ENCODE data around the gene LARP6.

Gene LARP6

DNA sequence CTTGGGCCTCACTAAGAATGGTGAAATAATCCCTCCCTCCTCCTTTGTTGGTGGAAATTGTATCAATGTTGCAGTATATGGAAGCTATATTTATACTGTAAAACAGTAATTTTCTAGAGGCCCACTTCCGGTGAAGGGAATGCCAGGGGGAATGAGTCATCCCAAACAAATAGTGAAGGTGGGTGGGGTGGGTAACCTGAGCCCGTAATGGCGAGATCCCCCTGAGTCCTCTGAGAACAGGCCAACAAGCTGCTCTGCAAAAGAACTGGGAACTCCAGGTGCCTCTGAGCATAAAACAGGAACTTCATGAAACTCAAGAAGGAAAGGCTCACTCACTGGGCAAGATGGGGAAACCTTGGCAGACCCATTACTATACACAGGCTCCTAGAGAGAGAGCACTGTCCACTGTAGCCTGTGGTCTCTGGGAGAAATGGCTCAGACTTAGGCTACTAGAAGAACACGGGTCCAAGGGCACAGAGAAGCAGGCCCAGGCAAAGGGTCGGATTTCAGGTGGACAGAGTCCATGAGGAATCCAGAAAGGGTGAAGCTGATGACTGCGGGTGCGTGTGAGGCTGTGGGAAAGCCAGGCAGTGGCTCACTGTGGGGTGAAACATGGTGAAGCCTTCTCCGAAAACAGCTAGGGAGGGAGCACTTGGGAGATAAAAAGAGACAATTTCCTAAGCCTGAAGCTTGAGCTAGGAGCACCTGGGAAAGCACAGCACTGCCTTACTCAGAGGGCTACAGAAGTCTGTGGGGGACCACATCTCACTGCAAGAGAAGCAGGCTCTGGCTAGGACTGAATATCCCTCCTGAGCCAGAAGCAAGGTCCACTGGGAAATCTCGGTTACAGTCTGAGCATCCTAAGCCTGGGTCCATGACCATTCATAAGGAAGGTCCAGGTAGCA lies 19.8 kb downstream of the LARP6 start:
- TF ChIP-seq, protein P1, sequence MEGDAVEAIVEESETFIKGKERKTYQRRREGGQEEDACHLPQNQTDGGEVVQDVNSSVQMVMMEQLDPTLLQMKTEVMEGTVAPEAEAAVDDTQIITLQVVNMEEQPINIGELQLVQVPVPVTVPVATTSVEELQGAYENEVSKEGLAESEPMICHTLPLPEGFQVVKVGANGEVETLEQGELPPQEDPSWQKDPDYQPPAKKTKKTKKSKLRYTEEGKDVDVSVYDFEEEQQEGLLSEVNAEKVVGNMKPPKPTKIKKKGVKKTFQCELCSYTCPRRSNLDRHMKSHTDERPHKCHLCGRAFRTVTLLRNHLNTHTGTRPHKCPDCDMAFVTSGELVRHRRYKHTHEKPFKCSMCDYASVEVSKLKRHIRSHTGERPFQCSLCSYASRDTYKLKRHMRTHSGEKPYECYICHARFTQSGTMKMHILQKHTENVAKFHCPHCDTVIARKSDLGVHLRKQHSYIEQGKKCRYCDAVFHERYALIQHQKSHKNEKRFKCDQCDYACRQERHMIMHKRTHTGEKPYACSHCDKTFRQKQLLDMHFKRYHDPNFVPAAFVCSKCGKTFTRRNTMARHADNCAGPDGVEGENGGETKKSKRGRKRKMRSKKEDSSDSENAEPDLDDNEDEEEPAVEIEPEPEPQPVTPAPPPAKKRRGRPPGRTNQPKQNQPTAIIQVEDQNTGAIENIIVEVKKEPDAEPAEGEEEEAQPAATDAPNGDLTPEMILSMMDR (IDR thresholded peaks at IDR 0.05; ENCODE audit: low read depth, low read length): no peak
- TF ChIP-seq EZH2phosphoT487 (IDR thresholded peaks at IDR 0.05; ENCODE audit: low read depth): no peak
- Histone ChIP-seq H3K9ac (ENCODE audit: low read length) (no peak overlapping the region), H3K4me2 (ENCODE audit: low read length) (no peak overlapping the region), H3K36me3 (replicated peaks; ENCODE audit: low read depth, low read length) (no peaks in the 10 kb centered on the region), H3K9me3 (ENCODE audit: insufficient read depth, low read length) (no peaks in the 10 kb centered on the region), H3K79me2 (ENCODE audit: low read length) (no peaks in the 10 kb centered on the region), H2AFZ (ENCODE audit: low read depth, low read length) (no peak overlapping the region), H3K4me1 (ENCODE audit: low read length) (no peaks in the 10 kb centered on the region), H3K4me3 (ENCODE audit: low read length) (no peak overlapping the region), H3K27me3 (ENCODE audit: low read depth, low read length) (no peaks in the 10 kb centered on the region), H4K20me1 (ENCODE audit: insufficient read depth, low read length) (no peaks in the 10 kb centered on the region), H3K27ac (ENCODE audit: low read length) (no peak overlapping the region)

DNA sequence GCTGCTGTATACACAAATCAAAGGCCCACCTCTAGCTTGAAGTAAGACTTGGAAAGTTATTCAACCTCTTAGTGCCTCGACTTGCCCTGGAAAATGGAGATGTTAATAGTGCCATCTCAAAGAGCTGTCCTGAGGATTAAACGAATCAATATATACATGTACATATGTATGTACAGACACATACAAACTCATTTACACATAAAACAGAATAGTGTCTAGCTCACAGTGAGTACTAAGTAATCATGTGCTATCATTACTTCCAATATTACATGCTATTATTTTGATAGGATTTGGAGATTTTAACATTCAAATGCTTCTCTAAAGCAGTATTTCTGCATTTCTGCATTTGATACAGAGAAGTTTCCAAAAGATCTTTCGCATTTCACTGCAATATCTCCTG lies 20.5 kb downstream of the LARP6 start:
- Histone ChIP-seq H2AFZ (ENCODE audit: low read depth, low read length) (no peak overlapping the region), H3K9ac (ENCODE audit: low read length) (no peak overlapping the region), H3K27me3 (ENCODE audit: low read depth, low read length) (no peaks in the 10 kb centered on the region), H3K27ac (ENCODE audit: low read length) (no peak overlapping the region), H3K4me3 (ENCODE audit: low read length) (no peak overlapping the region), H3K9me3 (ENCODE audit: insufficient read depth, low read length) (no peaks in the 10 kb centered on the region), H3K36me3 (replicated peaks; ENCODE audit: low read depth, low read length) (no peaks in the 10 kb centered on the region), H3K4me1 (ENCODE audit: low read length) (no peaks in the 10 kb centered on the region), H4K20me1 (ENCODE audit: insufficient read depth, low read length) (no peaks in the 10 kb centered on the region), H3K4me2 (ENCODE audit: low read length) (no peak overlapping the region), H3K79me2 (ENCODE audit: low read length) (no peaks in the 10 kb centered on the region)
- TF ChIP-seq EZH2phosphoT487 (IDR thresholded peaks at IDR 0.05; ENCODE audit: low read depth): no peak
- TF ChIP-seq, protein P1 (IDR thresholded peaks at IDR 0.05; ENCODE audit: low read depth, low read length): no peak

DNA sequence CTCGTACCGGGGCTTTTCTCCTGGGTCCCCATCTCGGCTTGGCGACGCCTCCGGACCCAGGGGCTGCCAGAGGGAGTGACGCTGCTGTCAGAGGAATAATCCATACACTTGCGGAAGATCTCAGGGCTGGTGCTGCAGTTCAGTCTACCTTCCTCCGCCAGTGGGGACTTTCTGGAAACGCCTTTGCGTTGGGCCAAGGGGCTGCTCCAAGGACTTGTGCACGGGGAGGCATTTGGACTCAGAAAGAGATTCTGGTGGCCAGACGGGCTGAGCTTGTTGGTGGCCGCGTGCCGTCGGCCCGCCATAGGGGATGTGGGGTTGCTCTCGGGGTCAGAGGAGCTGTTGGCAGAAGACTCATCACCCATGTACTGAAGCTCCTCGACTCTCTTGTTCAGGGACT lies 21.8 kb downstream of the LARP6 start:
- no peak overlapping the region for H3K4me3 ChIP-seq (ENCODE audit: low read length)
- no peak overlapping the region for H3K4me2 ChIP-seq (ENCODE audit: low read length)
- no peaks in the 10 kb centered on the region for H3K27me3 ChIP-seq (ENCODE audit: low read depth, low read length)
- H3K79me2 ChIP-seq (ENCODE audit: low read length): no peaks in the 10 kb centered on the region
- TF ChIP-seq, protein P1 (IDR thresholded peaks at IDR 0.05; ENCODE audit: low read depth, low read length): no peak
- TF ChIP-seq EZH2phosphoT487 (IDR thresholded peaks at IDR 0.05; ENCODE audit: low read depth): no peak
- no peak overlapping the region for H3K27ac ChIP-seq (ENCODE audit: low read length)
- H2AFZ ChIP-seq (ENCODE audit: low read depth, low read length): no peak overlapping the region
- no peaks in the 10 kb centered on the region for H3K36me3 ChIP-seq (replicated peaks; ENCODE audit: low read depth, low read length)
- no peaks in the 10 kb centered on the region for H3K4me1 ChIP-seq (ENCODE audit: low read length)
- no peak overlapping the region for H3K9ac ChIP-seq (ENCODE audit: low read length)
- no peaks in the 10 kb centered on the region for H3K9me3 ChIP-seq (ENCODE audit: insufficient read depth, low read length)
- H4K20me1 ChIP-seq (ENCODE audit: insufficient read depth, low read length): no peaks in the 10 kb centered on the region

DNA sequence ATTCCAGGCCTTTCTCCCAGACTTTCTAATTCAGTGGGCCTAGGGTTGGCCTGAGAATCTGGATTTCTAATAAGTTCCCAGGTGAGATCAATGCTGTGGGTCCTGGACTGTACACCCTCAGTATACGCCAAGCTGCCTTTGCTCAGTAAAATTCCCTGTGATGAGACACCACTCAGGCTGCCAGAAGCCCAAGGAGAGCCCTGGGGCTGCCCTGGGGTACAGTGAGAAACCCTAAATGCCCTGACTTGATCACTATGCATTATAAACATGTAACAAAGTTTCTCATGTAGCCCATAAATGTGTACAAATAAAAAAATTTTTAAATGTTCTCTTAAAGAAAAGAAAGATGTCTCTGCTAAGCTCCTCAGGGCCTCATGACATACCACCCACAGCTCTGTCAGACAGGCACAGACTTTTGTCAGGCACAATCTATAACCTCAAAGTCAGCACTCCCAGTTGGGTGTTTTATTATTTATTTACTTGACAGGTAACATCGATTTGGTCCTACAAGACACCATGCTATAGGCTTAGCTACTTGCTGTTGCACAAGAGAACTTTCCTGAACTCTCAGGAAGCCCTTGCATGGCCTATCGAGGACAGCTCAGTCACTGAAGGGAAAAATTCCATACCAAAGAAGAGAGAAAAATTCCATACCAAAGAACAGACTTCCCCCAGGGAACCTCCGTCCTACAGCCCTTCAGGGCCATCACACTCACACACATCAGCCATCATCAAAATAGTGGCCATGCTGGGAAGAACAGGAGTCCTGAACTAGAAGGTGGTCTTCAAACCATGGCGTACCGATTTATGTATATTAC lies 22.7 kb downstream of the LARP6 start:
- no peaks in the 10 kb centered on the region for H3K27me3 ChIP-seq (ENCODE audit: low read depth, low read length)
- H4K20me1 ChIP-seq (ENCODE audit: insufficient read depth, low read length): no peaks in the 10 kb centered on the region
- H3K79me2 ChIP-seq (ENCODE audit: low read length): no peaks in the 10 kb centered on the region
- H3K4me3 ChIP-seq (ENCODE audit: low read length): no peak overlapping the region
- no peaks in the 10 kb centered on the region for H3K9me3 ChIP-seq (ENCODE audit: insufficient read depth, low read length)
- no peak overlapping the region for H3K9ac ChIP-seq (ENCODE audit: low read length)
- H3K27ac ChIP-seq (ENCODE audit: low read length): no peak overlapping the region
- no peaks in the 10 kb centered on the region for H3K36me3 ChIP-seq (replicated peaks; ENCODE audit: low read depth, low read length)
- no peak overlapping the region for H2AFZ ChIP-seq (ENCODE audit: low read depth, low read length)
- no peak overlapping the region for H3K4me2 ChIP-seq (ENCODE audit: low read length)
- TF ChIP-seq, protein P1 (IDR thresholded peaks at IDR 0.05; ENCODE audit: low read depth, low read length): no peak
- TF ChIP-seq EZH2phosphoT487 (IDR thresholded peaks at IDR 0.05; ENCODE audit: low read depth): no peak
- H3K4me1 ChIP-seq (ENCODE audit: low read length): peaks cover 7% of the 10 kb centered on the region
